Measurements from ENCODE around the gene FNDC7.
"Not testable (repeated sequence)": the region's sequence is repeated elsewhere in the genome, so short reads cannot be mapped to it uniquely, and the experiment has no call there.

FNDC7 gene

DNA sequence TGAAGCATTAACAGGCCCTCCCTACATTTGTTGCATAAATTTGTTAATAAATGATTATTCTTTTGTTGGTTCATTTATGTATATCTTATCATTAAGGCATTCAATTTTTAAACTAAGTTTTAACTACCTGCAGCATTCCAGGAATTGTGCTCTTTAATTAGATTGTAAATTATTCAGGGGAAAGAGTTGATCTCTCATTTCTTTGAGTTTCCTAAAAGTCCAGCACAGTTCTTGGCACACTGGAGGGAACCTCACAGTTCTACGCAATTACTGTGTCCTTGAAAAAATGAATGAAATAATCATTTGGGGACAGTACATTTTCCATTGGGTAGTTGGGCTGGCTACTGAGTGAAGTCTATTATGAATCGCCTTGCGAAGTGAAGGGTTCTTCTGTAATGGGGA lies 33.3 kb downstream of the FNDC7 start:
- no peak for DNase-seq

DNA sequence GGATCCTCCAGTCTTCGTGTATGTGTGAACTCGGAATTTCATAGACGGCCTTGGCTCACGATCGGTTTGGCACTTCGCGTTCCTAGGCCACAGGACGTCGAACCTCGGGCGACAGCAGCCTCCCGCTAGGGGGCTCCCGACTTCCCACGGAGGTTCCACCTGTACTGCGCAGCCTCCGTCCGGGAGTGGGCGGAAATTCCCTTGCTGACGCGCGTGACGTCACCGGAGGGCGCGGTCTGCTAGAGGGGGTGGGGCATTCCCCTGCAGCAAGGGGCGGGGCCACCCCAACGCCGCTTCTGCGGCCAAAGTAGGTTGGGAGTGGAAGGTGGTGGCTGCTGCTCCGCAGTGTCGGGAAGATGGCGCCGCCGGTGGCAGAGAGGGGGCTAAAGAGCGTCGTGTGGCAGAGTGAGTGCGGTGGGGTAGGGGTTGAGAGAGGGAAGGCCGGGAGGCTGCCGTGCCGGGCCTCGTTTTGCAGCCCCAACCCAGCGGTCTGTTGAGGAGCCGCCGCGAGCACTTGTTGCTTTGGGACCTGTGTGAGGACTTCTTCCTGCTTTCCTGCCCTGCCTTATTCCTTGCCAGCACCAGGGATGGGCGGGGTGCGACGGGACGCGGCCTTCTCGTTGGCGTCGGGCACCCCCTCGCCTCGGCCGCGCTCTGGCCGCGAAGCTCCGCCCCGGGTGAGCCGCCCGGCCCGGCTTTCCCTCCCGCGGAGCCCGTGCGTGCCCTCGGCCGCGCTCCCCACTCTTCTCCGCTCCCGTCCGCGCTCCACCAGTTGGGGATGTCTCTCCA lies 33.9 kb downstream of the FNDC7 start, which contains the start of gene STXBP3:
TSS of gene STXBP3 (plus strand) at position 293 of the 789 bp plus-strand sequence. CDS start at position 357, 64 bp downstream.
- peak; percentile 99 for DNase-seq

DNA sequence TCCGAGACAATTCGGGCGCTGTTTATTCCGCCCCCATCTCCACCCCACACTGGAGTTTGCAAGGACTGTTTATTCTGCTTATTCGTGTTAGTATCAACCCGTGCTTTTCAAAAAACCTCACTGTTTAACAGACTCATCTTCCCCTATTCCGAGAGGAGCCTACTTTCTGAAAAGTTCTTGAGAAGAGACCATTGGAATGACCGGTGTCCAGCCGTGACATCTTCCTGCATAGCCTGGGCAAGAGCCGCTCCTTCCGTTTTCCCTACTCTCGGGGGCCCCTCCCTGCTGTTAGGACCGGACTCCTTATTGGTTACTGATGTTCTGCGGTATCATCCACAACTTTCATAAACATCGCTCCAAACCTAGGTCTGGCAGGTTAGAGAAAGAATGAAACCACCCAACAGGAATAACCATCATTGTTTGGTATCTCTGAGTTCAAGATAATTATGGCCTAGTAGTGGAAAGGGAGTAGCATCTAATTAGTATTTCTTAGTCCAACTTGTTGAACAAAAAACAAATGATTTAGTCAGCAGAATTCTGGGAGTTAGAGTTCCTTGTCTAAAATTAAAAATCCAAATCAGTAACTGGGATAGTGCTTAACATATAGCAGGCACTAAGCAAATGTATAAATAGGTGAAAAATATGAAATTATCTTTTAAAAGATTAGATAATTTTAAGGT lies 34.6 kb downstream of the FNDC7 start:
- peak; percentile 68 for DNase-seq

DNA sequence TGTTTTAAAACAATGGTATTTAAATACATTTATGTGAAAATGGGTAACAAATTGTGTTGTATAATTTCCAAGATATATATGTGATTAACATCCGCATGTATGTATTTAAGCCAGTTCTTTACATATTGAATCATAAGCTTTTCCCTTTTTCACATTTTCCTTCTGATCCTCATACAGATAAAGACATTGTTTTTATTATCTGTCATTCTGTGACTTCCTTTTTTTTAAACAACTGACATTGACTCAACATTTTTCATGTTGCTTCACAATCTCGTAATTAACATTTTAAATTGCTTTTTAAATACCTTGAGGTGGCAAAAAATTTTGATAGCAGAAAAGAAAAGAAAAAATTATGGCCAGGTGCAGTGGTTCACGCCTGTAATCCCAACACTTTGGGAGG lies 35.2 kb downstream of the FNDC7 start:
- peak; percentile 6 for DNase-seq

DNA sequence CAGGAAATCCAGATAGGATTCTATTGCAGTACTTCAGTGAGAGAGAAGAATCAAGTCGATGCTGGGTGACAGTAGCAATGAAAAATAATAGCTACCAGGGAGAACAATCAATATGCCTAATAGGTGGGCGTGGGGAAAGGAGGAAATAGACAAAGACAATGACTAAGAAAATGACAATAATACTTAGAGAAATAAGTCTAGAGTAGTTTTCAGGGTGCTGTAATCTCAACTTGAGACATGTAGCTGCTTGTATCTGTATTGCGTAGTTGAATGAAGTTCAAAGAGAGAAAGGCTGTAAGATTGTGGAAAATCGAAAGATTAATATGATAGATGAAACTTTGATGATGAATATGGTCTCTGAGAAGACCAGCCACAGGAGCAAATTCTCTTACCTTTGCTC lies 36.4 kb downstream of the FNDC7 start:
- no peak for DNase-seq

DNA sequence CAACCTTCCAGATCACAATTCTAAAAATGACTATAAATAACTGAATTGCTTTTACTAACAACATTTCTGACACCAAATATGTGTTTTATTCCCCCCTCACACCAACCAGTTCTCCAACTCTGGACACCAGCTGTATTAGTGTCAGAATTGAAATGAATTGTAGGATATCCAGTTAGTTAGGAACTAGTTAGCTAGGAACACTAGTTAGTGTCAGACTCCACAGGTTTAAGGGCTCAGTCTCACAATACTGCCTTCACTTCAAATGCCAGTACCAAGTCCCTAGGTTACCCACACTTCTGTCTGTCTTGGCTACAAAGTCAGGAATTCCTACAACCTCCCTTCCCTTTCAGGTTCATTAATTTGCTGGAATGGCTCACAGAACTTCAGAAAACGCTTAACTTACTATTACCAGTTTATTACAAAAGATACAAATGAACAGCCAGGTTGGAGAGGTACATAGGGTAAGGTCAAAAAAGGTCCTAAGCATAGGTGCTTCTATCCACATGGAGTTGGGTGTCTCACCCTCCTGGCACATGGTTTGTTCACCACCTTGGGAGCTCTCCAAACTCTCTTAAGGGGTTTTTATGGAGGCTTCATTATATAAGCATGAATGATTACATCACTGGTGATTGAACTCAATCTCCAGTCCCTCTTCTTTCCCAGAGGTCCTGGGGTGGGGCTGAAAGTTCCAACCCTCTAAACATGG lies 37.9 kb downstream of the FNDC7 start:
- no peak for DNase-seq

DNA sequence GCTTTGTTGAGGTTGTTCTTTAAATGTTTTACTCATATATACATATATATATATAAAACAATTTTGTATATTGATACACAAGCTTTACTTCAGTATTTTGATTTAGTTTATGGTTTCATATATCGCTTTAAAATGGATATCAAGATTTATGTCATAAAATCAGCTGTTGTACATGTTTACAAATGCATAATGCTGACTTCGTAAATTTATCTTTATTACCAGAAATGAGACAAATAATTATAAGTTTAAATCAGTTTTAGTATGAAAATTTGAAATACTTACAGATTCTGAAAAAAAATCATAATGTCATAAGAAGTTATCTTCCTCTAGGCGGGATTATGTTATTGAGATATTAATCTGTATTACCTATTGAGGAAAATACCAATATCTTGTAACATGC lies 40.7 kb downstream of the FNDC7 start:
- no peak for DNase-seq

DNA sequence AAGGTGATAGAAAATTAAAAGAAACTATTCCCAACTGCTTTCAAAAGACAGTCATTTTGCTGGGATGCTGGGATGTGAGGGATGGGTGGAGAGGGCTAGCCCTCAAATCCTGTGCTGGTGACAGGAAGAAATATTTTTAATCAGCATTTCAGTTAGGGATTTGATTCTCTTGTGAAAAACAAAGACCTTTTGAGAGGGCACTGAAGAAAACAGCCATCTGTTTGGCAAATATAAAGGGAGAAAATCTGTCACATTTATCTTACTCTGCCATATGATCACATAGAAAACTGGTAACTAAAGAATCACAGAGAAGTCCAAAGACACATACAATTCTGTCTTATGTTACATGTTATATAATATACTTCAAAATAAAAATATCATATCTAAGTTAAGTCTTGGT lies 46.1 kb downstream of the FNDC7 start:
- no peak for DNase-seq

DNA sequence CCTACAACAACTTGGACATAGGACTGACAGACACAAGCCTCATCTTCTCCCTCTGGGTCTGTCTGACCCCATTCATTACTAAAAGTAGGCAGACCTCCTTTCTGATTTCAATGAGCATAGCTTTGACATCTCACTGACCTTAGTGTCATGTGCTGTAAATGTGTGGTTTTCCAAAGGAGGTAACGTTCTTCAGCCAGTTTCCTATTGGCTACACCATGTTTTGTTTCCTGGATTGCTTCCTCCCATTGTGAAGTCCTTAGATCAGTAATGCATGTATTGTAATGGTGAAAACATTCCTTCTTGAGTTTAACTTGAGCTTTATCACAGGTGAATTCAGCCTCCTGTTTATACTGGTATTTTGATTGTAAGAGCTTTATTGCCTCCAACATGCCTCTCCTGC lies 54.4 kb downstream of the FNDC7 start:
- no peak for DNase-seq

DNA sequence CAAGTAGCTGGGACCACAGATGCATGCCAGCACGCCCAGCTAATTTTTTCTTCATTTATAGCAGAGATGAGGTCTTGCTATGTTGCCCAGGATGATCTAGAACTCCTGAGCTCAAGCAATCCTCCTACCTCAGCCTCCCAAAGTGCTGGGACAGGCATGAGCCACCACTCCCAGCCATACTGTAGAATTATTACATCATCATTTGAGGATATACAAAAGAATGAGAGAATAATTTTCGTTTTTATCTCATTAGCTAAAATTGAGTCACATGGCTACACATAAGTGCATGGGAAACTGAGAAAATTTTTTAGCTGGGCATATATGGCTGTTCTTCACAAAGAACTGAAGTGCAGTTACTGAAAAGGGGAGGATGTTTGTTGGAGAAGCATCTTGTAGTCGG lies 55.0 kb downstream of the FNDC7 start:
- no peak for DNase-seq

DNA sequence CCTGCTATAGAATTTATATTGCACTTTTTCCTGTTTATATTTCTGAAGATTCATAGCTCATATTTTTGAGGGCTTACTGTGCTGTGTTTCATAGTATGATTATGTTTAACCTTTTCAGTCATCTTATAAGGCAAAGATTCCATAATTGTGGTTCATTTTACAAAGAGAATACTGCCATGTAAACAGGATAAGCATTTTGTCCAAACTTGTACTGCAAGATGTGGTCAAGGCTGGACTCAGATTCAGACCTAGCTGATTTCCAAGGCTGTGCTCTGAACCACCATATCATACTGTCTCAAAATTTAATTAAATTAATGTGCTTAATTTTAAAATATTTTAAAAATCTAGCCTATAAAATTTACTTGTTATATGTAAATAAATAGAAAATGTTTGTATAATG lies 65.1 kb downstream of the FNDC7 start:
- DNase-seq, result no peak

DNA sequence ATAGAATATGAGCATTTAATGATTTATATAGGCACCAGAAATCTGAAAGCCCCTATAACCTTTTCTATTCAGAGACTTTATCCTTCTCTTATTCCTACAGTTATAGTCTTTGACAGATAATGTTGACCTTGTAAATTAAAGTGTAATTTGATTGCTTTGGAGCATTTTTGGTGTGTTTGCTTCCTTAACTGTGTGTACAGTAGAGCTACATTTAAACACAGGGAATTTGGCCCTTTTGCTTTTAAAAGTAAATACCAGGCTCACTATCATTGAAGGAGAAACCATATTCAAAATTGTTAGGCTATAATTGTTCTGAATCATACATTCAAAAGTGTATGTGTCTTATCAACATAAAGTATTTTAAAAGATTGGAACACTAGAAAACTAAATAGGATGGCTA lies 66.7 kb downstream of the FNDC7 start:
- DNase-seq, result no peak

DNA sequence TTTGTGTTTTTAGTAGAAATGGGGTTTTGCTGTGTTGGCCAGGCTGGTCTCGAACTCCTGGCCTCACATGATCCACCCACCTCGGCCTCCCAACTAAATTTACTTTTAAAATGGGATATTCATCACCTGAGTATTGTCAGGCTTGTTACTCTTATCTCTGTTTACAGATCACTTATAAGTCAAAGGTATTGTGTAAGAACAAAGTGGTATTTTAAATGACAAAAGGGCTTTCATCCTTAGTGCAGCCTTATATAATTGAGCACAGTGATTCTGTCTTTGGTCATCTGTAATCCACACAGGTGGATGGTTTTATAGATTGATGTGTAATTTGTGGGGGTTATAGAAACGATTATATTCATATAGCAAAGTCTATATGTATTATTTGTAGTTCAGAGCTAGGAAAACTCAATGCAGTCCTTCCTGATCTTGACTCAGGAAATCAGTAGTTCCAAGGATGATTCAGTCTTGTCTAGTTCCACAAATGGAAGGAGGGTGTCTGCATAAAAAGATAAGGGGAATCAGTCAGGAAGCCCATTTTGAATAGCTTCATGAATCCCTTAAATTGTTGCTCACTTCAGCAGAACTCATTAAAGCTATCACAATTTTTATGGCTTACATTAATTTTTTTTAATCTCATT lies 68.3 kb downstream of the FNDC7 start:
- no peak for DNase-seq

DNA sequence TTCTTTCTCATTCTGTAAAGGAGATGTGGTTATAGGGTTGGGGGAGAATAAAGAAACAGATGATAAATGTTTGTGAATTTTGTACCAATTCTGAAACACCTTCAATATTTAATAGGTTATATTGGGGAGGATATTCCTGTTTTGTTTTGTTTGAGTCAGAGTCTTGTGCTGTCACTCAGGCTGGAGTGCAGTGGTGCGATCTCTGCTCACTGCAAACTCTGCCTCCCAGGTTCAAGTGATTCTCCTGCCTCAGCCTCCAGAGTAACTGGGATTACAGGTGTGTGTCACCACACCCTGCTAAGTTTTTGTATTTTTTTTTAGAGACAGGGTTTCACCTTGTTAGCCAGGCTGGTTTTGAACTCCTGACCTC lies 68.9 kb downstream of the FNDC7 start:
- DNase-seq, result not testable (repeated sequence)

DNA sequence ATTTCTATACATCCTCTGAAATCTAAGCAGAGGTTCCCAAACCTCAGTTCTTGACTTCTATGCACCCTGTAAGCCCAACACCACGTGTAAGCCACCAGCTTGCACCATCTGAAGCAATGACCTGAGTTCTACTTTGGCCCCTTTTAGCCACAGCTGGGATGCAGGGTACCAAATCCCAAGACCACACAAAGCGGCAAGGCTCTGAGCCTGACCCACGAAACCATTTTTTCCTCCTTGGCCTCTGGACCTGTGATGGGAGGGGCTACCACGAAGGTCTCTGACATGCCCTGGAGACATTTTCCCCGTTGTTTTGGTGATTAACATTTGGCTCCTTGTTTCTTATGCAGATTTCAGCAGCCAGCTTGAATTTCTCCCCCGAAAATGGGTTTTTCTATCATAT lies 72.6 kb downstream of the FNDC7 start:
- DNase-seq, result no peak

DNA sequence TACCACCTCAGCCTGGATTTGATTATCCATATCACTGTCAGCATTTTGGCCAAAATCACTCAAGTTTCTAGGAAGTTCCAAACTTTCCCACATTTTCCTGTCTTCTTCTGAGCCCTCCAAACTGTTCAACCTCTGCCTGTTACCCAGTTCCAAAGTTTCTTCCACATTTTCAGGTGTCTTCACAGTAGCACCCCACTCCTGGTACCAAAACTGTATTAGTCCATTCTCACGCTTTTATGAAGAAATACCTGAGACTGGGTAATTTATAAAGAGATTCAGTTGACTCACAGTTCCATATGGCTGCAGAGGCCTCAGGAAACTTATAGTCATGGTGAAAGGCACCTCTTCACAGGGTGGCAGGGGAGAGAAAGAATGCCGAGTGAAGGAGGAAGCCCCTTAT lies 73.2 kb downstream of the FNDC7 start:
- DNase-seq, result no peak

DNA sequence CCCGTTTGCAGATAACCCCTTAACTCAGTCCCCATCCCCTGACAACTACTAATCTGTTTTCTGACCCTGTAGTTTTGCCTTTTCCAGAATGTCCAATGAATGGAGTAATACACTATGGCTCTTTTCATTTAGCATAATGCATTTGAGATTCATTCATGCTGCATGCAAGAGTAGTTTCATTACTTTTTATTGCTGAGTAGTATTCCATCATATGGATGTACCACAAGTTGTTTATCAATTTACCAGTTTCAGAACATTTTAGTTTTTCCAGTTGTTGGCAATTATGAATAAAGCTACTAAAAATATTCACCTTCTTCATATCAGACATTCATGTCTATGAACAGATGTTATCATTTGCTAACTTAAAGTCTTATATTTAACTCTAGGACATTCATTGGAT lies 79.1 kb downstream of the FNDC7 start:
- no peak for DNase-seq
